GM19239 (cell line): ENCODE results near the gene TLNRD1.
A peak's percentile ranks its signal among the peaks of the same experiment; 100 is the strongest.

Experiments used
- DNase-seq: peaks from one replicate; pipeline ENCODE4 v3.0.0; 2011; ENCODE audit warnings: low spot score; ENCODE audit not compliant: insufficient read length
- FAIRE-seq: peaks from 2 replicates; lab custom pipeline; 2011; peaks lifted over from hg19 to GRCh38; lab: Jason Lieb, UNC

TLNRD1 gene

GRCh38 chr15:81000144-81000623 is 539 bp upstream of the TLNRD1 start:
- no peak for DNase-seq
- no peak for FAIRE-seq

- peak; percentile 43 for DNase-seq
- no peak for FAIRE-seq
Observed at GRCh38 chr15:81001152-81002008, 657 bp downstream of the TLNRD1 start.

GRCh38 chr15:81002009-81002330 is 1.2 kb downstream of the TLNRD1 start:
- no peak for FAIRE-seq
- DNase-seq = peak; percentile 65

GRCh38 chr15:81002331-81003096 is 1.8 kb downstream of the TLNRD1 start:
- DNase-seq (no peak), FAIRE-seq (no peak)

GRCh38 chr15:81003097-81003350 is 2.3 kb downstream of the TLNRD1 start:
- FAIRE-seq (no peak), DNase-seq (no peak)

- FAIRE-seq = no peak
- DNase-seq = no peak
Observed at GRCh38 chr15:81006124-81006523, 5.4 kb downstream of the TLNRD1 start.

- DNase-seq (no peak), FAIRE-seq (no peak)
Observed at GRCh38 chr15:81007428-81008064, 6.8 kb downstream of the TLNRD1 start.

GRCh38 chr15:81008312-81008711 is 7.6 kb downstream of the TLNRD1 start:
- FAIRE-seq (no peak), DNase-seq (no peak)

GRCh38 chr15:81010086-81010485 is 9.4 kb downstream of the TLNRD1 start:
- FAIRE-seq (no peak), DNase-seq (no peak)

- FAIRE-seq (no peak), DNase-seq (no peak)
Observed at GRCh38 chr15:81011593-81011992, 10.9 kb downstream of the TLNRD1 start.

- no peak for FAIRE-seq
- no peak for DNase-seq
Observed at GRCh38 chr15:81012588-81012987, 11.9 kb downstream of the TLNRD1 start.

GRCh38 chr15:81013396-81013929 is 12.7 kb downstream of the TLNRD1 start:
- no peak for FAIRE-seq
- no peak for DNase-seq

- DNase-seq (no peak), FAIRE-seq (no peak)
Observed at GRCh38 chr15:81014446-81015093, 13.8 kb downstream of the TLNRD1 start.

- FAIRE-seq = no peak
- no peak for DNase-seq
Observed at GRCh38 chr15:81015621-81016488, 15.1 kb downstream of the TLNRD1 start.

GRCh38 chr15:81016489-81017068 is 15.9 kb downstream of the TLNRD1 start:
- no peak for DNase-seq
- FAIRE-seq = no peak

GRCh38 chr15:81018197-81018596 is 17.5 kb downstream of the TLNRD1 start:
- FAIRE-seq (no peak), DNase-seq (no peak)

- no peak for FAIRE-seq
- no peak for DNase-seq
Observed at GRCh38 chr15:81021321-81021720, 20.6 kb downstream of the TLNRD1 start.

- DNase-seq = peak; percentile 35
- peak; percentile 96 for FAIRE-seq
Observed at GRCh38 chr15:81023483-81024264, 23.0 kb downstream of the TLNRD1 start.
